OCI-M2 (cell line): Measurements from ENCODE around the gene FLNA.
"Not testable (repeated sequence)": the region's sequence is repeated elsewhere in the genome, so short reads cannot be mapped to it uniquely, and the experiment has no call there.

Experiments used
- DNase-seq: peaks from one replicate; lab custom pipeline; 2025; ENCODE audit not compliant: unreplicated experiment; lab: John Stamatoyannopoulos, UW

Gene FLNA

GRCh38 chrX:154341399-154342298 is 32.8 kb downstream of the FLNA start:
- not testable (repeated sequence) for DNase-seq

- DNase-seq = no peak
These were observed 39.9 kb downstream of the FLNA start for GRCh38 chrX:154334496-154334895.

GRCh38 chrX:154333837-154334271 is 40.6 kb downstream of the FLNA start:
- DNase-seq = no peak

DNA sequence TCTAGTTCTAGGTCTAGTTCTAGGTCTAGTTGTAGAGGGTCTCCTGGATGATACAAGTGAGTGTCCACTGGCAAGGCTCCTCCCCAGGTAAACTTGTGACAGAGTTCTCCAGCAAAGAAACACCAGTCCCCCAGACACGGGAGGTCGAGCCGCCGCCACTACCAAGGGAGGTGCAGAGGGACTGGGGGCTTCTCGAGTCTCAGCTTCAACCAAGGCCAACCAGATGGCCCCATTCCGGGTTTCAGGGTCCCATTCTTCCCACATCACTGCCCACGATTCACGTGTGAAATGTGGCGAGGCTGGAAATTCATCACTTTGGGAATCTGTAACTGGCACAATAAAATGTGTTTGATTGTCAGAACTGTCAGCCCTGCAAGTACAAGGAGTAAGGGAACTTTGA is 41.3 kb downstream of the FLNA start:
- DNase-seq = no peak

DNA sequence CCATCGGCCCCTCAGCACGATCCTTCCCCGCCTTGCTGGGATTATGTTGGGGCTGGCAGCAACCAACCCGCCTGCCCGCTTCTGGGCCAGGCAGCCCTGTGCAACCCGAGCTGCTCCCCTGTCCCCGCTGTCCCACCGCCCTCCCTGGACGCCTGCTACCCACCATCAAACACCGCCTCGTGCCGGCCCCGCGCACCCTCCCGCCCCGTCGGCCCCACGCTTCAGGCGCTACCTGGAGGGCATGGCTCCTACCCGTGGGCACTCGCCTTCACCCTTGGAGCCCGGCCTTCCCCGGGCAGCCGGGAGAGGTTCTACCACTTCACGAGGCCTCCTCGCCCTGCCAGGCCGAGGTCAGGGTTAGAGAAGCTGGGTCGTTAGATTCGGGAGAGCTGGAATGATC is 41.9 kb downstream of the FLNA start:
- no peak for DNase-seq

- no peak for DNase-seq
These were observed 45.1 kb downstream of the FLNA start for GRCh38 chrX:154329294-154329693.

DNA sequence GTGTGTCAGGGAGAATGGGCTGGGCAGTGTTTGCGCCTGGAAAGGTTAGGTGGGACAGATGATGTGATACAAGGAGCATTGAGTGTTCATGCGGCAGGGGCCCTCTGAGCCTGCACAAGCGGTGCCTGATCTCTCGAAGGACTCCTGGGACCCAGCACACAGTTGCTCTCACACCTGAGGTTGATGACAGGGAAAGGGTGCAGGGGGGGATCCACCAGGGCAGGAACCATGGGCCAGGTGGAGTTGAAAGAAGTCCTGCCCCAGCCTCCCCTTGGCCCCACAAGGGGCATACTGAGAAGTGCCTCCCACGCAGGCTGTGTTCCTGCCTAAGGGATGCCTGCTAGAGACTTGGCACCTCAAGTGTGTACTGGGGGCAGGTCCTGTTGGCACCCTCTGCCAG is 45.8 kb downstream of the FLNA start:
- no peak for DNase-seq

DNA sequence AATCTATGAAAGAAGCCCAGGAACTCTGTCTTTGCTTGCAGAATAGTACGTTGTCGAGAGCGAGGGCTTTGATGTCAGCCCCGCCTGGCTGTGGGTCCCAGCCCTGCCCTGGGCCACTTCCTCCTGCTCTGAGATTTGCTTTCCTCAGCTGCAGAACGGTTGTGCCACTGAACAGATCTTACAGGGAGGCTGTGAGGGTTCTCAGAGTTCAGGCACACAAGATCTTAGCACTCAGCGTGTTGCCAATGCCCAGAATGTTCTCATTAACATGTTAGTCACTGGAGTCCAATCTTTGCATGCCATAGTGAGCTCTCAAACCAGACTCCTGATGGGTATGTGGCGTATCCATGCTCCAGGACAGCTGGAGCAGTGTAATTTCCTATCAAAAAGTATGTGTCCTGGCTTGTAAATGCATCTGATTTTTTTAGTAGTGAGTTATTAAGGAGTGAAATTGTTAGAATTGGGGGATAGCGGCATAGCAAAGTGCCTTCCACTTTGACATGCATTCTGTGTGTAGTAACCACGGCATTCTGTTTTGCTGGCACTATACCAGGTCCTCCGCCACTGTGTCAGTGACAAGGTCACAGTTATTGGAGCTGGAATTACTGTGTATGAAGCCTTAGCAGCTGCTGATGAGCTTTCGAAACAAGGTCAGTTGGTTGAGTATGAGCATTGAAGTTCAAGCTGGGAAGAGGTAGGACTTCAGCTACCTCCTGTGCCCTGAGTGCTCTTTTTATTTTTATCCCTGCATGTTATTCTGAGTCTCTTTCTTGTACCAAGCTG is 47.2 kb downstream of the FLNA start:
- DNase-seq = no peak

DNA sequence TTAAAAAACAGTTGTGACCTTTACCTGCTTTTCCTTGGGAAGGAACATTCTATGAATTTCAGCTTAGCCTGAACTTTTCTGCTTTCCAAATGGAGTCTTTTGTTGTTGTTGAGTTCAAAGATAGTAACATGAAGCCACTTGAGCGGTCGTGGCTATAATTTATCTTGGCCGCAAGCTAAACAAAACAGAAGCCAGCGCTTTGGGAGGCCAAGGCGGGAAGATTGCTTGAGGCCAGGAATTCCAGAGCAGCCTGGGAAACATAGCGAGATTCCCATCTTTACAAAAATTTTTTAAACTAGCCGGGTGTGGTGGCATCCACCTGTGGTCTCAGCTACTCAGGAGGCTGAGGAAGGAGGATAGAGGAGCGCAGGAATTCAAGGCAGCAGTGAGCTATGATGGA is 48.9 kb downstream of the FLNA start:
- no peak for DNase-seq

GRCh38 chrX:154323537-154323936 is 50.9 kb downstream of the FLNA start:
- no peak for DNase-seq

GRCh38 chrX:154322890-154323289 is 51.5 kb downstream of the FLNA start:
- no peak for DNase-seq

- no peak for DNase-seq
These were observed 52.8 kb downstream of the FLNA start for GRCh38 chrX:154321594-154321993.

GRCh38 chrX:154321152-154321551 is 53.3 kb downstream of the FLNA start:
- DNase-seq = no peak

- DNase-seq = no peak
These were observed 54.0 kb downstream of the FLNA start for GRCh38 chrX:154320406-154320805.

- no peak for DNase-seq
These were observed 56.9 kb downstream of the FLNA start for GRCh38 chrX:154317391-154317995.

- no peak for DNase-seq
These were observed 59.0 kb downstream of the FLNA start for GRCh38 chrX:154315416-154315815.

- no peak for DNase-seq
These were observed 61.3 kb downstream of the FLNA start for GRCh38 chrX:154313147-154313546.

GRCh38 chrX:154312116-154312515 is 62.3 kb downstream of the FLNA start:
- no peak for DNase-seq

GRCh38 chrX:154310616-154311536 is 63.6 kb downstream of the FLNA start:
- DNase-seq = no peak

GRCh38 chrX:154309041-154309775 is 65.2 kb downstream of the FLNA start:
- no peak for DNase-seq
